K562 (cell line): ENCODE measurements around the gene ACTN3. TPM values are rescaled to one million over a fixed set of nuclear protein-coding genes. Genes with fewer than 3 reads are reported as not detected.
A peak's percentile ranks its signal among the peaks of the same experiment; 100 is the strongest.

Source experiments
- HDGF ChIP-seq: fragments of 450-650 bp; IDR thresholded peaks from 2 replicates; pipeline ENCODE4 v1.6.1; 2016
- KLF6 ChIP-seq: fragments of 250-450 bp; sonication (Bioruptor Pico); IDR thresholded peaks from 2 replicates; pipeline ENCODE4 v1.4.0; 2020; ENCODE audit warnings: mild to moderate bottlenecking, moderate library complexity, borderline replicate concordance
- NELFE ChIP-seq: IDR thresholded peaks from 2 replicates; pipeline ENCODE4 v1.6.1; 2011; ENCODE audit warnings: mild to moderate bottlenecking; ENCODE audit not compliant: insufficient read depth, insufficient read length
- PHB2 ChIP-seq: fragments of 450-650 bp; IDR thresholded peaks from 2 replicates; pipeline ENCODE4 v1.6.1; 2017; ENCODE audit warnings: low read depth
- POLR2G ChIP-seq: fragments of 200-400 bp; formaldehyde crosslinking; IDR thresholded peaks from 2 replicates; pipeline ENCODE4 v1.6.1; 2017; ENCODE audit warnings: low read depth, mild to moderate bottlenecking, antibody characterized with exemption, low read length, moderate library complexity
- POLR3A ChIP-seq: IDR thresholded peaks from 2 replicates; pipeline ENCODE4 v1.6.1; 2011; ENCODE audit warnings: borderline replicate concordance, mild to moderate bottlenecking, moderate library complexity; ENCODE audit not compliant: insufficient read length, insufficient read depth; ENCODE audit errors: extremely low read depth
- PTBP1 ChIP-seq: fragments of 200-400 bp; formaldehyde crosslinking; IDR thresholded peaks from 2 replicates; pipeline ENCODE4 v1.6.1; 2017; ENCODE audit warnings: low read depth, low read length
- SETDB1 ChIP-seq: IDR thresholded peaks from one replicate; pipeline ENCODE4 v1.6.1; 2012; ENCODE audit warnings: low read length, control low read depth, inconsistent platforms
- ZNF444 ChIP-seq: fragments of 250-450 bp; sonication (Bioruptor Pico); IDR thresholded peaks from 2 replicates; pipeline ENCODE4 v1.4.0; 2020; ENCODE audit warnings: mild to moderate bottlenecking, moderate library complexity
- polyA plus RNA-seq, 8 experiments: library from polyadenylated mRNA; depleted of rRNA in 4 of 8; stranded (reverse) in 5 of 8; unstranded in 3 of 8; fragments of >200 nt; fragmentation: Nextera tagmentation in 2 of 8; fragmentation: Illumina TruSeq in 1 of 8; extraction: Ambion mirVana in 2 of 8; extraction: Trizol in 1 of 8; gene quantifications; 2 replicates each; pipeline versions ENCODE4 v1.2.1 to v1.2.3, GENCODE V29; 2011 to 2014; ENCODE audit warnings: inconsistent platforms in 1 of 8, missing spikeins in 1 of 8
- total RNA-seq, 7 experiments: library from RNA; depleted of rRNA in 6 of 7; stranded (reverse); fragments of >200 nt in 6 of 7; fragmentation: Illumina TruSeq in 2 of 7; extraction: Trizol in 2 of 7; gene quantifications; 2 replicates each; pipeline versions ENCODE4 v1.2.1 to v1.2.3, GENCODE V29; 2011 to 2021; ENCODE audit warnings: low replicate concordance in 1 of 7
- TF ChIP-seq, protein P1 (sequence below): fragments of 250-450 bp; sonication (Bioruptor Pico); IDR thresholded peaks from 2 replicates; pipeline ENCODE4 v1.5.0; 2021; ENCODE audit warnings: mild to moderate bottlenecking, moderate library complexity
- TF ChIP-seq, protein P2 (sequence below): fragments of 250-450 bp; sonication (Bioruptor Pico); IDR thresholded peaks from 2 replicates; pipeline ENCODE4 v1.4.0; 2020; ENCODE audit warnings: mild to moderate bottlenecking, moderate library complexity, borderline replicate concordance

The ACTN3 gene
- total and polyA plus RNA-seq, 9 of the 15 experiments (the other 6 are each of a cell fraction or from before 2014, with no cell fraction given), result not detected

DNA sequence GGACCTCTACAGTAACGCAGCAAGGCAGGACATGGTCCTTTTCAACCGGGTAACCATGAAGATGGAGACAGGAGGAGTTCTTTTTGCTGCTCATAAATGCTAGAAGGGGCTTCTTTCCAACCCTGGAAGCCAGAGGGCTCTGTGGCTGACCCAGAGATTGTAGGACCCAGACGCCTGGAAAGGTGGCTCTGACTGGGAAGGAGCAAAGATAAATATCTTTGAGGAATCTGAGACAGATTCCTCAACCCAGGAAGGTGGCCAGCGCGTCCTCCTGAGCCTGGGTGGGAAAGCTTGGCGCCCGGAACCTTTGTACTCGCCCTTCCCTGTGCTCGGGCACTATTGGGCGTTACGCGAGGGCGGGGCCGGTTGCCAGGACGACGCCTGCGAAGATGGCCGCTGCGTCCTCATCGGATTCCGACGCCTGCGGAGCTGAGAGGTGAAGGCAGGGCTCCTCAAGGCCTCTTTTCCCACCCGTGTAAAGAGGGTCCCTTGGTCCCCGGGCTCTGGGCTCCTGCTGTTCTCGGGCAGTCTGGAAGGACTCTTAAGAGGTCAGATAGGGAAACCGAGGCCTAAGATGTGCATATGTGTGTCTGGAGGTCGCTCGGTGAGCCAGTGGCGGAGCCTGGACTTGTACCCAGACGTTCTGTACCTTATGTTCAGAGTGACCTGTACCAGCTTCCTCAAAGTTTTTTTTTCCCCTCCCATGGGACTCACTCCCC lies 36.3 kb upstream of the ACTN3 start, which contains the start of gene BBS1 (continued):
- TF ChIP-seq, protein P1, sequence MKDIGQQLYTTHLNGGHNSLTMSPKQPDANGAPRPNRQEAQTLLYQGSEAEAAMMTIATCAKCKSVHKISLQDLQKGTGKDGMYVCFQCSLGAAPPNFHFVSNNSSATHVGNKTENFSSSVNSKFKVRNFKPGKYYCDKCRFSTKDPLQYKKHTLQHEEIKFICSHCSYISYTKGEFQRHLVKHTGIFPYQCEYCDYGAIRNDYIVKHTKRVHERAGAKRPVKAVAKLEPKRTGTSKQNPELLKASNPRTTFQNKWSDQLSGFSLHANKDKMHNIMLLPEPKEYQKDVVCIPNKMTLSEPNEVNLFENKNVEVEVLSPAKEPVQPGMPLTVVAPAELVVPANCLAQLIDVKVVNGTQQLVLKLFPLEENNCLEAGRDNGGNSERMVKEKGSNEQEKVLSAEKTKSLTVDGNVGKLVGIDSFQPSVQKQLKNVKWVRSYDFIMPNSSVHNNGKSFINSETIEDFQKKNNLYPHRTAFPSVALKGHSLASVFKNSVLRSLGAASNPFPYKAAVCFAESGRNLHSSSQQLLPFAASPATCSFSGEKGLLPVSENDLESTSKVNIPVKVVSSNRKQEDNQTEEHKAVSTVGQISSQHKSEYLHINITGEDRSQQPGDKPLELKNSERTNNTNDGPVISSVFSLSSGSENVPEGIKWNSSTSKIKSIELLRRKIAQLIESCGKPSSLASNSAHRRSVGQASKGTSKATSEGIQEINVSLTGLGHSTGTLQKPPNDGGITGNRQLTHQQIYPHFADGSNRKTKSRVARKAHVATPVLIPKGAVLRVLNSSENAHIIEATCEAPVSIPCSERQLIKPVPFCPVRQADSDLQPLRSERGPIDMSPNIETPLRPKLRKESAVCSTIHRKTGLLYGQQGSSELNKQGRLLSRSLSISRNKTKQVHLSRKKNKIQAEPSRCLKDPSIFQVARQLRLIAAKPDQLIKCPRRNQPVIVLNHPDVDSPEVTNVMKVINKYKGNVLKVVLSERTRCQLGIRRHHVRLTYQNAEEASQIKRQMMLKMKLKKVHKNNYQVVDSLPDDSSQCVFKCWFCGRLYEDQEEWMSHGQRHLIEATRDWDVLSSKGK (CRISPR knock-in tag), result no peak
- no peak for TF ChIP-seq HDGF
- TF ChIP-seq PTBP1, result no peak
- TF ChIP-seq, protein P2, sequence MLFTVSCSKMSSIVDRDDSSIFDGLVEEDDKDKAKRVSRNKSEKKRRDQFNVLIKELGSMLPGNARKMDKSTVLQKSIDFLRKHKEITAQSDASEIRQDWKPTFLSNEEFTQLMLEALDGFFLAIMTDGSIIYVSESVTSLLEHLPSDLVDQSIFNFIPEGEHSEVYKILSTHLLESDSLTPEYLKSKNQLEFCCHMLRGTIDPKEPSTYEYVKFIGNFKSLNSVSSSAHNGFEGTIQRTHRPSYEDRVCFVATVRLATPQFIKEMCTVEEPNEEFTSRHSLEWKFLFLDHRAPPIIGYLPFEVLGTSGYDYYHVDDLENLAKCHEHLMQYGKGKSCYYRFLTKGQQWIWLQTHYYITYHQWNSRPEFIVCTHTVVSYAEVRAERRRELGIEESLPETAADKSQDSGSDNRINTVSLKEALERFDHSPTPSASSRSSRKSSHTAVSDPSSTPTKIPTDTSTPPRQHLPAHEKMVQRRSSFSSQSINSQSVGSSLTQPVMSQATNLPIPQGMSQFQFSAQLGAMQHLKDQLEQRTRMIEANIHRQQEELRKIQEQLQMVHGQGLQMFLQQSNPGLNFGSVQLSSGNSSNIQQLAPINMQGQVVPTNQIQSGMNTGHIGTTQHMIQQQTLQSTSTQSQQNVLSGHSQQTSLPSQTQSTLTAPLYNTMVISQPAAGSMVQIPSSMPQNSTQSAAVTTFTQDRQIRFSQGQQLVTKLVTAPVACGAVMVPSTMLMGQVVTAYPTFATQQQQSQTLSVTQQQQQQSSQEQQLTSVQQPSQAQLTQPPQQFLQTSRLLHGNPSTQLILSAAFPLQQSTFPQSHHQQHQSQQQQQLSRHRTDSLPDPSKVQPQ (CRISPR knock-in tag), result no peak
- TF ChIP-seq ZNF444 (CRISPR knock-in tag), result no peak
- TF ChIP-seq KLF6, result 0 out of 2 replicates have a peak, but pooled peaks have one; percentile 11
- peak; percentile 85 for TF ChIP-seq POLR2G
- TF ChIP-seq NELFE, result no peak
- TF ChIP-seq SETDB1, result no peak
- TF ChIP-seq PHB2, result no peak
- TF ChIP-seq POLR3A, result no peak
